Measurements from ENCODE around the gene SYCP2.
"Not testable (repeated sequence)": the region's sequence is repeated elsewhere in the genome, so short reads cannot be mapped to it uniquely, and the experiment has no call there.

SYCP2 gene

DNA sequence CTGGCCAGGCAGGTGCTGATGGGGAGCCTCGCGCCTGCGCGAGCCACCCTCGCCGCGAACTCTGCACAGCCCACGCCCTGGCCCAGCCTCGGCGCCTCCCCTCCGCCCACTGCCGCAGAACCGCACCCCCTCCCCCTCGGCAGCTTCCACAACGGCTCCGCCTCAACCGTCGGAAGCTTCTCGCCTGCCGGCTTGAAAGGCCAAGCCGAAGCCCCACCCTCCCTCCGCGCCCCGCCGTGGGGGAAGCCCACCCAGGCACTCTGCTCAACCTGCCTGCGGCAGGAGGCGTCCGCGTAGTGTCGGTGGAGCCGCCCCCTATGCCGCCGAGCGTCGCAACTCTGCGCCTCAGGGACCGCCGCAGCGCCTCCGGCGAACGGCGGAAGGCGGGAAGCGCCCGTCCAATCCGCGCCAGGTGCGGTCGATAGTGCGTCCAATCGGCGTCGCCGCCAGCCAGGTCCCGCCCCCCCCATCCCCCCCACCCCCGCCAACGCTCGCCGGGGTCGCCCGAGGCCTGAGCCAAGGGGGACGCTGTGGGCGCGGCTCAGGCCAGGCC, at the start of gene SYCP2:
Gene SYCP2, minus strand, starts transcription at position 342 of the 553 bp plus-strand sequence. CDS start 11,224 bp downstream, outside the sequence.
- DNase-seq, result peak; percentile 71

DNA sequence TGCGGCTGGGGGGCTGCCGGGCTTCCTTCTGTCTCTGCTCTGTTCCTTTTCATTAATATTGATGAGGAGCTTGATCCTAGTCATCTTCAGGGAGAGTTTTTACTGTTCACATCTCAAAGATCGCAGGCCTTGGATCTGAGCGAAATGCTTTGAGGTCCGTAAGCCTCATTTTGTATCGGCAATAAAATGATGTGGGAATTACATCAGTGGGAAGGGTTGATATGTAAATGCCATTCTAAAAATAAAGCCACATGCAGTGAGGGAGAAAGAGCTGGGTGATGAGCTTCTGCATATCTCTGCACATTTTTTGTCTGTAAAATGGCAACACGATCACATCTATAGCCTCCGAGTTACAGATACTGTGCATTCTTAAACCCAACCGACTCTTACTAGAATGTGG, 49.6 kb upstream of the SYCP2 start:
- DNase-seq, result no peak

- DNase-seq, result no peak
Observed at GRCh38 chr20:59977086-59977485, 43.6 kb upstream of the SYCP2 start.

GRCh38 chr20:59976156-59976782, 42.8 kb upstream of the SYCP2 start:
- no peak for DNase-seq

DNA sequence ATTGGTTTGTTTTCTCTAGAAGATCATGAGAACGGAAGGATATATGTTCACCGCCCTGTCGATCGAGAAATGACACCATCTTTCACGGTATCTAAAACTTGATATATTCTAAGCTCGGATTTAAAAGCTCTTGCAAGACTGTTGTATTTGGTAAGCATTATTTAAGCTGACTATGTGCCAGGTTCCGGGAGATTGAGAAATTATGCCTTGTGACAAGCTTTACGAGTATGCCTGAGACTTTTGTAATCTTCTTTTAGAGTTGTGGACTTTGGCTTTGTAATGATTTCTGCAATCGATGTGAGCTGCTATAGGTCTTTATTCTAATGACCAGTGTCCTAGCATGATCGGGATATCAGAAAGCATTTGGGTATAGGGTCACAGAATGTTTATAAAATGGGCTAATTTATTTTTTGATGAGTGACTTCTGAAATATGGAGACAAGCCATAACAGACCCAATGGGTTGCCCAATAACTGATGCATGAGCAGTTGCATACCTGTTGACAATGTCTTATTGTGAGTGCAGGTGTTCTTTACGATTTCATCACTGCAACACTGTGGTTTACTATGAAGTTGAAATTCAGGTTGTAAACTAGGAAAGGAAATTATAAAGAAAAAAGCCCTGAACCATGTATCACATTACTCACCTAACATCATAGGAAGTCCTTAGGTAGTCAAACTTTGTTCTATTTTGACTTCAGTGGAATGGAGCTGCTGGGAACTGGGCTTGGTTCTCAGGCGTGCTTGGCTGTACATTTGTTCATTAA, 38.8 kb upstream of the SYCP2 start:
- DNase-seq, result no peak

DNA sequence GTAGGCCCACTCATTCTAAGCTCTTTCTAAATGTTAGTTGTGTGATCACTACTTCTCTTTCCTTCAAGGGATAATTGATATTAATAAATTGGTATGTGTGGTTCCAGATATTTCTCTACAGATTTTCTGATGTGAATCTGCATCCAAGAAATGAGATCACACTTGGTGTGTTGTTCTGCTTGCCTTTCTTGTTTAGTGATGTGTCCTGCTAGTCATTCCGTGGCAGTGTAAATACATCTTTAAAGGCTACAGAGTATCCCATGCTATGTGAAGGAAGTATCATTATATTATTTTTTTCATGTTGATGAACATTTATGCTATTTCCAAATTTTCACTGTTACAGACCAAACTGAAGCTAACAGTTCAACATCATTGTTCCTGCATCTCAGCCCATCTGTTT, 38.0 kb upstream of the SYCP2 start:
- no peak for DNase-seq

GRCh38 chr20:59966428-59966827, 33.0 kb upstream of the SYCP2 start:
- no peak for DNase-seq

GRCh38 chr20:59962155-59962554, 28.7 kb upstream of the SYCP2 start:
- DNase-seq, result no peak

DNA sequence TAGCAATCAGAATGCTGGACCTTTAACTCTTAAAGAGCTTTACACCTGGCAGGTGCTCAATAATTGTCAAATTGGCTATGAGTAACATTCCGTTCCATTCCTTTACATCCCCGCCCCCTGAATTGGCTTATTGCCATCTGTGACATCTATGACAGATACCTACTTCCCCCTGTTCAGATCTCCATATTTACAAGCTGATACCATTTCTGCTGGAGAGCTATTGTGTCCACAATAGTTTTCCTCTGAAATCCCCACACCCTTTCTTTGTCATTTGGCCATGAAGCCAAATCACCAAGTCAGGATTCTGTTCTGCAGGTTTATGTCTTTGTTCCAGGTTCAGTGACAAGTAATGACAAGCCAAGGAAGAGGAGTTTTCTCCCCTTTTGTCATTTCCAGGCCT, 28.0 kb upstream of the SYCP2 start:
- no peak for DNase-seq

GRCh38 chr20:59958626-59959025, 25.2 kb upstream of the SYCP2 start:
- no peak for DNase-seq

DNA sequence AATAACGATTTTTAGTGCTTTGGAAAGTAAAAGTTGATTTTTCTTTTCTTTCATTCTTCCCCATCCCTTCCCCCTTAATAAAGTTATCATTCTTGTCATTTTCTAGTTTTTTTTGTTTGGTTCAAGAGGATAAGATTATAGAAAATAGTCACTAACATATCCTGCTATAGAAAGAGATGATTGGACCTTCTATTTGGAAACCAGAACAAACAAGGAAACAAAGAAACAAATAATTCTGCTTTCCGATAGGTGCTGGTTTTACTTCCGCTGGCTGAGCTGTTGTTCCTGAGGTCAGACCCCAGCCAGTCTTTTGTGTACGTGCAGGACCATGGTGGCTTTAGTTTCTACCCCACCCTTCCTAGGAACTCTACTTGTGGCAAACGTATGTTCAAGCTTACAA, 24.7 kb upstream of the SYCP2 start, which contains the start of gene CDH26:
Gene CDH26, plus strand, starts transcription at position 301 of the 400 bp plus-strand sequence. CDS start 304 bp downstream, outside the sequence.
- no peak for DNase-seq

DNA sequence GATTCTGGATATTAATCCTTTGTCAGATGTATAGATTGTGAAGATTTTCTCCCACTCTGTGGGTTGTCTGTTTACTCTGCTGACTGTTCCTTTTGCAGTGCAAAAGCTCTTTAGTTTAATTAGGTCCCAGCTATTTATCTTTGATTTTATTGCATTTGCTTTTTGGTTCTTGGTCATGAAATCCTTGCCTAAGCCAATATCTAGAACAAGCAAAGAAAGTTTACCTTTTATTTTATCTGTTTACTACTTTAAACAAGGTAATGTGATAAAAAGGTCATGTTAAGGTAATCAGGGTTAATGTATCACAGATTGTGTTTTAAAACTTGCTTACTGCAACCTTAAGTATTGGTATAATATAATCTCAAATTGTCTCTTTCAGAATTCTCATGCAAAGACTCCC, 24.1 kb upstream of the SYCP2 start:
- not testable (repeated sequence) for DNase-seq

GRCh38 chr20:59955131-59955796, 21.8 kb upstream of the SYCP2 start:
- no peak for DNase-seq

DNA sequence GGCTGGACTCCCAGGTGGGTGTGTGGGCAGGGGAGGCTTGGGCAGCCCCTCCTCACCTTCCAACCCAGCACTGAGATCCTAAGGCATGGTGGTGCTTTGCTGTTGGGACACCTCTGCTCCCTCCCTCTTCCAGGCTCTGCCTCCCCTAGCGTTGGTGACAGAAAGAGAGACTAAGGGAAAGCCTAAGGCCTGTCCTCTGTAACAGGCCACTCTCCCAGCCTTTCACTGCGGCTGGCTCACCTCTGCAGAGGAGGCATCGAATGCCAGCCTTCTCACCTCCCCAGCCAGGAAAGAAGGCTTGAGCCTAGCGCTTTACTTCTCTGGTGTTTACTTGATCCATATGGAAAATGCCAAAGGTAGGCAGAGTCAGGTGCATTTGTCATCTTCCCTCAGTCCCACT, 21.3 kb upstream of the SYCP2 start:
- no peak for DNase-seq

DNA sequence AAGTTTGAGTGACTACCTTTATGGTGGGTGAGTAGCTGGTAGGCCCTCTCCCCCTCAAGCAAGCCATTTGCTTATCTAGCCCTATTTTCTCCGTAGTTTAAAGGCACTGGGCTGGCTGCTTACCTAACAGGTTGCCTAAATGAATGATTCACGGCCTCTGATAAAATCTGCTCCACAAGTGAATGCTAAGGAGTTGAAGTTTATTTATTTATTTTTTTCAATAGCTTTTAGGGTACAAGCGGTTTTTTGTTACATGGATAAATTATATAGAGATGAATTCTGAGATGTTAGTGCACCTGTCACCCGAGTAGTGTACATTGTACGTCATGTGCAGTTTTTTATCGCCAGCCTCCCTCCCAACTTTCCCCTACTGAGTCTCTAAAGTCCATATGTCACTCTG, 16.5 kb upstream of the SYCP2 start:
- no peak for DNase-seq

DNA sequence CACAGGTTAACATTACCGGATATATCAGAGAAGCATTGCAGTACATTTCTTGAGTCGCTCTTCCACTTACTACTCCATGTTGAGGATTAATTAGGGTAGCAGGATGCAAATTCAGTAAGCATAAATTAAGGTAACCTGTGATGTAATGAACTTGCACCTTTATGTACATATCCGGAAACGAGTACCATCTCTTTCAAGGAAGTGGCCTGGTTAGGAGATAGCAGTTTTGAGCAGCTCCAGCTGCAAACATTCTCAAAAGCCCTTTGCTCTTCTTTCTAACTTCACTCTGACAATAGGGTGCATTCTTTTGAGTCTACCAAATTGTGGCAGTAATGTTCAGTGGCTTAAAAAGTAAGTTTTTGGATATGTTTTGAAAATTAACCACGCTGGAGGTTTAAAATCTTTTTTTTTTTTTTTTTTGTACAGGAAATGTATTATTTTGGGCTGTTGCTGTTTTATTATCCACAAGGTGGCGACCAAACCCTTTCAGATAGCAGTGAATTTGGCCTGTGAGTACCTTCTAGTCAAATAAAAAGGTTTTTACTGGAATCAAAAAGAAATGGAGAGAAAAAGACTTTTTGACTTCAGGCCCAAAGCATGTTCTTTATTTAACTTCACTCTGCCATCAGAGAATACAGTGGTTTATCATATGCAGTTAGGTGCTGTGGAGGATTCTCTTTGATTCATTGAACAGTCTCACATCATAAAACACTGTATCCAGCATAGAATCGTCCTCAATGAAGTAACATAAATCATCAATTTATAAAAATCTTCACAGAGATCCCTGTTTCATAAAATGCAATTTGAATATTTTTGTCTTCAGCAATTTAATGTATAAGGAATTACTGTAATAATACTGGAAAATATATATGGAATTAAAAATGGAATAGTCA, 15.6 kb upstream of the SYCP2 start:
- peak; percentile 76 for DNase-seq

GRCh38 chr20:59948212-59948611, 14.8 kb upstream of the SYCP2 start:
- no peak for DNase-seq

- DNase-seq, result no peak
Observed at GRCh38 chr20:59947376-59947775, 13.9 kb upstream of the SYCP2 start.

GRCh38 chr20:59945731-59946130, 12.3 kb upstream of the SYCP2 start:
- DNase-seq, result no peak

- no peak for DNase-seq
Observed at GRCh38 chr20:59945175-59945574, 11.7 kb upstream of the SYCP2 start.

GRCh38 chr20:59944726-59945125, 11.3 kb upstream of the SYCP2 start:
- DNase-seq, result no peak

DNA sequence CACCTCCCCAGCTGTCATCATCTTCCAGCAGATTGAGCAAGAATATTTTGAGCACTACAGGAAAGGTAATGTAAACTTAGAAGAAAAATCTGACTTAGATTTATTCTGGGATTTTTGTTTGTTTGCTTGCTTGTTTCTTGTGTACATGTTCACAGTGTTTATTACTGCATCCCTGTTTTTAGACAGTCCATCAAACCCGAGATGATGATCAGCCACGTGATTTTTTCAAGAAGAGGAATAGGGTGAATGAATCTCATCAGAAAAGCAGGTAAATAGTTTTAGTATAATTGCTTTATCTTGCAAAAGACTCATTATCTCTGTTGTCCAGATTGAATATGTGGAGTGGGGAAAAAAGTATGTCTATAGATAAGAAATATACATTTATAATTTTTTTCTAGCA, 8.8 kb upstream of the SYCP2 start:
- no peak for DNase-seq

DNA sequence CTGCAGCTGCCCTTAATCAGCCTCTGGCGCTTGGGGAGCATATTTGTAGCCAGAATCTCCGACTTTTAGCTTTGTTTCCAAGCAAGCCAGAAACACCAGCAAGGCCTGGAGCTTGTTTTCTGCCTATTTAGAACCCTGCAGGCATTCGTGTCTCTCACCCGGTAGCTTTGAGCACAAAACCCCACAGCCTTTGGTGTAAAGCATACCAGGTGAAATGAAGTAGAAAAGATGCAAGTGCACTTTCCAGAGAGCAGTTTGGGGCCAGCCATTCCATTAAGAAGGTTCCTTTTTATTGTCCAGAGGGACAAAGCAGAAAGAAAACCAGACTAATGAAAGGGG, 7.5 kb upstream of the SYCP2 start:
- DNase-seq, result no peak

Measured in CD4-positive, alpha-beta T cell treated with Interleukin-10 for 1 hour (primary cell).